PC-3 (cell line): ENCODE results near the gene LRFN3. TPM values are rescaled to one million over a fixed set of nuclear protein-coding genes. Genes with fewer than 3 reads are reported as not detected.

ENCODE experiments used
- ATAC-seq: fragments of 200-7000 bp; cut with Tn5 transposase; 2 replicates; pipeline ENCODE4 v1.9.1; 2020; ENCODE audit warnings: mild to moderate bottlenecking, moderate library complexity
- BruUV-seq: library from RNA; stranded (reverse); fragments of 400-500 nt; replicated peaks from 2 replicates; lab custom pipeline; 2021; lab: Mats Ljungman, UMichigan
- CTCF ChIA-PET: fragments of 300-600 bp; sonication (Branson Sonifier 250); formaldehyde crosslinking; loops from one replicate; lab custom pipeline; 2022; ENCODE audit warnings: antibody characterized with exemption; lab: Charles Lee
- POLR2A ChIA-PET: fragments of 300-600 bp; sonication (Branson Sonifier 250); formaldehyde crosslinking; loops from one replicate; lab custom pipeline; 2022; ENCODE audit warnings: antibody characterized with exemption; ENCODE audit not compliant: unreplicated experiment; lab: Charles Lee
- DNase-seq: peaks from one replicate; pipeline ENCODE4 v3.0.0-alpha.2; 2015
- H2AFZ ChIP-seq: fragments of 300-600 bp; sonication (generic); 2 replicates; pipeline ENCODE4 v1.6.0; 2016; ENCODE audit warnings: antibody characterized with exemption, low read length
- H3F3A ChIP-seq: fragments of 300-600 bp; sonication (generic); one replicate; pipeline ENCODE4 v1.6.0; 2017; ENCODE audit warnings: antibody characterized with exemption, low read length, control low read depth, mild to moderate bottlenecking; ENCODE audit not compliant: unreplicated experiment
- H3K27ac ChIP-seq: fragments of 300-600 bp; sonication (generic); 2 replicates; pipeline ENCODE4 v1.5.1; 2016; ENCODE audit warnings: mild to moderate bottlenecking, low read length
- H3K27me3 ChIP-seq: fragments of 300-600 bp; sonication (generic); 2 replicates; pipeline ENCODE4 v1.6.1; 2016; ENCODE audit warnings: low read length, mixed read lengths
- H3K36me3 ChIP-seq: fragments of 300-600 bp; sonication (generic); 2 replicates; pipeline ENCODE4 v1.6.1; 2016; ENCODE audit warnings: low read depth, mixed run types, low read length, mixed read lengths
- H3K4me1 ChIP-seq: fragments of 300-600 bp; sonication (generic); 2 replicates; pipeline ENCODE4 v1.5.1; 2016; ENCODE audit warnings: low read length; ENCODE audit not compliant: insufficient read depth
- H3K4me2 ChIP-seq: fragments of 300-600 bp; sonication (generic); 2 replicates; pipeline ENCODE4 v1.6.0; 2016; ENCODE audit warnings: low read length
- H3K4me3 ChIP-seq: fragments of 300-600 bp; sonication (generic); 2 replicates; pipeline ENCODE4 v1.5.1; 2016; ENCODE audit warnings: mild to moderate bottlenecking, low read length, mixed read lengths
- H3K79me2 ChIP-seq: fragments of 300-600 bp; sonication (generic); 2 replicates; pipeline ENCODE4 v1.6.1; 2017; ENCODE audit warnings: low read length, mixed read lengths
- H3K9ac ChIP-seq: fragments of 300-600 bp; sonication (generic); 2 replicates; pipeline ENCODE4 v1.6.0; 2016; ENCODE audit warnings: mild to moderate bottlenecking, low read length
- H3K9me2 ChIP-seq: fragments of 300-600 bp; sonication (generic); replicated peaks from 2 replicates; pipeline ENCODE4 v1.6.1; 2016; ENCODE audit warnings: mixed run types, low read length, mixed read lengths
- H3K9me3 ChIP-seq: fragments of 300-600 bp; sonication (generic); 2 replicates; pipeline ENCODE4 v1.6.1; 2016; ENCODE audit warnings: low read length, mixed read lengths
- H4K20me1 ChIP-seq: fragments of 300-600 bp; sonication (generic); 2 replicates; pipeline ENCODE4 v1.6.1; 2016; ENCODE audit warnings: low read length, mixed read lengths
- EZH2 ChIP-seq: fragments of 300-600 bp; sonication (generic); IDR thresholded peaks from one replicate; pipeline ENCODE4 v1.6.1; 2017; ENCODE audit warnings: antibody characterized with exemption, mild to moderate bottlenecking, low read length; ENCODE audit not compliant: unreplicated experiment
- EZH2phosphoT487 ChIP-seq: fragments of 300-600 bp; sonication (generic); IDR thresholded peaks from 2 replicates; pipeline ENCODE4 v1.6.1; 2018; ENCODE audit warnings: mild to moderate bottlenecking, antibody characterized with exemption, low read length, borderline replicate concordance
- intact Hi-C: fragments of 100-400 bp; cut with micrococcal nuclease; formaldehyde crosslinking; loops from 2 replicates; pipeline ENCODE4 v1.9.0; 2023
- total RNA-seq: library from RNA; depleted of rRNA; stranded (reverse); fragments of >200 nt; gene quantifications from 2 replicates; pipeline ENCODE4 v1.2.3, GENCODE V29; 2014
- TF ChIP-seq, protein P1 (sequence below): fragments of 300-600 bp; sonication (generic); conservative IDR thresholded peaks from 2 replicates; pipeline ENCODE4 v1.5.1; 2017; ENCODE audit warnings: antibody characterized with exemption, low read depth, mild to moderate bottlenecking, low read length

Gene LRFN3
- total RNA-seq, 1 experiment from 2014 or later, result 4.1 TPM

DNA sequence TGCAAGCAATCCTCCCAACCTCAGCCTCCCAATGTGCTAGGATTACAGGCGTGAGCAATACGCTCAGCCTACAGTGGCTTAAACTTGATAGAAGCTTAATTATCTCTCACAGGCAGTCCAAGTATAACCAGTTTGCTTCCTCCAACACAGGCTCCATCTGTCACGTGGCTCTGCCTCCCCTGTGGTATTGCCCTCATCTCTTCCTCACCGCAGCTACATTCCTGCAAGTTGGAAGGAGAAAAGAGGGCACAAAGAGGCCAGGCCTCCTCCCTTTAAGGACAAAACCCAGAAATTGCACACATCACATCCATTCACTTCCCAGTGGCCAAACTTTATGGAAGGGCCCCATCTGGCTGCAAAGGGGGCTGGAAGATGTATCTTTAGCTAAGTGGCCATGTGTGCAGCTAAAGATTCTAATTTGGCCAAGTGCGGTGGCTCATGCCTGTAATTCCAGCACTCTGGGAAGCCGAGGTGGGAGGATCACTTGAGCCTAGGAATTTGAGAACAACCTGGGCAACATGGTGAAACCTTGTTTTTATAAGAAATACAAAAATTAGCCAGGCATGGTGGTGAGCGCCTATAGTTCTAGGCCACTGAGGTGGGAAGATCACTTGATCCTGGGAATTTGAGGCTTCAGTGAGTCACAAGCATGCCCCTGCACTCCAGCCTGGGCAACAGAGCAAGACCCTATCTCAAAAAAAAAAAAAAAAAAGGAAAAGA is 55.7 kb downstream of the LRFN3 start:
- TF ChIP-seq, protein P1, sequence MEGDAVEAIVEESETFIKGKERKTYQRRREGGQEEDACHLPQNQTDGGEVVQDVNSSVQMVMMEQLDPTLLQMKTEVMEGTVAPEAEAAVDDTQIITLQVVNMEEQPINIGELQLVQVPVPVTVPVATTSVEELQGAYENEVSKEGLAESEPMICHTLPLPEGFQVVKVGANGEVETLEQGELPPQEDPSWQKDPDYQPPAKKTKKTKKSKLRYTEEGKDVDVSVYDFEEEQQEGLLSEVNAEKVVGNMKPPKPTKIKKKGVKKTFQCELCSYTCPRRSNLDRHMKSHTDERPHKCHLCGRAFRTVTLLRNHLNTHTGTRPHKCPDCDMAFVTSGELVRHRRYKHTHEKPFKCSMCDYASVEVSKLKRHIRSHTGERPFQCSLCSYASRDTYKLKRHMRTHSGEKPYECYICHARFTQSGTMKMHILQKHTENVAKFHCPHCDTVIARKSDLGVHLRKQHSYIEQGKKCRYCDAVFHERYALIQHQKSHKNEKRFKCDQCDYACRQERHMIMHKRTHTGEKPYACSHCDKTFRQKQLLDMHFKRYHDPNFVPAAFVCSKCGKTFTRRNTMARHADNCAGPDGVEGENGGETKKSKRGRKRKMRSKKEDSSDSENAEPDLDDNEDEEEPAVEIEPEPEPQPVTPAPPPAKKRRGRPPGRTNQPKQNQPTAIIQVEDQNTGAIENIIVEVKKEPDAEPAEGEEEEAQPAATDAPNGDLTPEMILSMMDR, result no peak
- TF ChIP-seq EZH2 (no peak), EZH2phosphoT487 (no peak)
- peaks cover 7% of the 10 kb centered on the region for H3K4me1 ChIP-seq
- H3K9me2 ChIP-seq, result no peaks in the 10 kb centered on the region
- intact Hi-C loops, result no loop called here
- H3K36me3 ChIP-seq, result no peaks in the 10 kb centered on the region
- no peaks in the 10 kb centered on the region for H3K27me3 ChIP-seq
- BruUV-seq, result no TSS peak
- H3K9me3 ChIP-seq, result no peaks in the 10 kb centered on the region
- H3F3A ChIP-seq, result no peaks in the 10 kb centered on the region
- no peak overlapping the region for H3K9ac ChIP-seq
- peaks cover 19% of the 10 kb centered on the region for H3K79me2 ChIP-seq
- H3K27ac ChIP-seq, result no peak overlapping the region
- H2AFZ ChIP-seq, result no peak overlapping the region
- ATAC-seq (no peak), DNase-seq (no peak)
- no peaks in the 10 kb centered on the region for H4K20me1 ChIP-seq
- ChIA-PET POLR2A (no interaction called here), CTCF (no interaction called here)
- H3K4me3 ChIP-seq, result no peak overlapping the region
- H3K4me2 ChIP-seq, result no peak overlapping the region

DNA sequence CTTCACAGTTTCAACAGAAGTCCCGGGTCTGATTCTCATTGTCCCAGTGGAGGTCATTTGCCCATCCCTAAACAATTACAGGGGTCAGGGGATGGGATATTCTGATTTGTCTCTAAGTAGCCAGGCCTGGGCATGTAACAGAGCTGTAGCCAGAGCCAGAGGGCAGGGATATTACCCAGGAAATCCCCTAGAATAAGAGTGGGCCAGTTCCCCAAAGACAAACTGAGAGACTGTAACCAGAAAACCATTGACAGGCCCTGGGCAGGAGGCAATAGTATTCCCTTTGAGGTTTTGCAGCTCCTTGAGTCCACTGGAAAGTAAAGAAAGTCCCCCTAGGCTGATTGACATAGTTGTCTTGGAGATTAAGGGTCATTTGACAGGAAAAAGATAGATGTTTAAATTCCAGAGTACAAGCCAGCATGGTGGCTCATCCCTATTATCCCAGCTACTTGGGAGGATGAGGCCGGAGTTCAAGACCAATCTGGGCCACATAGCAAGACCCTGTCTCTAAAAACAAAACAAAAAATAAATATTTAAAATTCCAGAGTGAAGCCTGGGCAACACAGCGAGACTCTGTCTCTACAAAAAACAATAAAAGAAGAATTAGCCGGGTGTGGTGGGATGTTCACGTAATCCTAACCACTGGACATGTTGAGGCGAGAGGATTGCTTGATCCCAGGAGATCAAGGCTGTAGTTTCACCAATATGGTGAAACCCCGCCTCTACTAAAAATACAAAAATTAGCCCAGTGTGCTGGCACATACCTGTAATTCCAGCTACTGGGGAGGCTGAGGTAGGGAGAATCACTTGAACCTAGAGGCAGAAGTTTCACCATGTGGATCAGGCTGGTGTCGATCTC is 57.0 kb downstream of the LRFN3 start:
- no peaks in the 10 kb centered on the region for H3K9me3 ChIP-seq
- ChIA-PET POLR2A (no interaction called here), CTCF (no interaction called here)
- no peak overlapping the region for H3K9ac ChIP-seq
- no peak overlapping the region for H3K4me3 ChIP-seq
- H3K27me3 ChIP-seq, result no peaks in the 10 kb centered on the region
- H3K4me2 ChIP-seq, result no peak overlapping the region
- ATAC-seq (no peak), DNase-seq (no peak)
- H2AFZ ChIP-seq, result no peak overlapping the region
- no peaks in the 10 kb centered on the region for H3F3A ChIP-seq
- H4K20me1 ChIP-seq, result no peaks in the 10 kb centered on the region
- TF ChIP-seq EZH2phosphoT487 (no peak), EZH2 (no peak)
- TF ChIP-seq, protein P1, result no peak
- BruUV-seq, result no TSS peak
- peaks cover 27% of the 10 kb centered on the region for H3K79me2 ChIP-seq
- H3K36me3 ChIP-seq, result no peaks in the 10 kb centered on the region; the same call in 1 of the 2 replicates
- H3K27ac ChIP-seq, result no peak overlapping the region
- H3K9me2 ChIP-seq, result no peaks in the 10 kb centered on the region
- peaks cover 7% of the 10 kb centered on the region for H3K4me1 ChIP-seq
- intact Hi-C loops, result no loop called here
